GM21447 (cell line): ENCODE data around the gene FCRL2.
"Not testable (repeated sequence)": the region's sequence is repeated elsewhere in the genome, so short reads cannot be mapped to it uniquely, and the experiment has no call there.

Experiments used
- ATAC-seq: cut with Tn5 transposase; IDR thresholded peaks from one replicate; pipeline ENCODE4 v1.9.1; 2021; ENCODE audit not compliant: unreplicated experiment

The FCRL2 gene

GRCh38 chr1:157758018-157758417 is 18.9 kb downstream of the FCRL2 start:
- no peak for ATAC-seq

GRCh38 chr1:157753611-157754010 is 23.3 kb downstream of the FCRL2 start:
- no peak for ATAC-seq

GRCh38 chr1:157751283-157751682 is 25.6 kb downstream of the FCRL2 start:
- no peak for ATAC-seq

- ATAC-seq, result no peak
Measured at GRCh38 chr1:157748262-157748817, 28.6 kb downstream of the FCRL2 start.

GRCh38 chr1:157739229-157739901 is 37.6 kb downstream of the FCRL2 start:
- ATAC-seq, result no peak

GRCh38 chr1:157735991-157736390 is 40.9 kb downstream of the FCRL2 start:
- not testable (repeated sequence) for ATAC-seq

GRCh38 chr1:157734321-157734720 is 42.6 kb downstream of the FCRL2 start:
- ATAC-seq, result no peak

- ATAC-seq, result no peak
Measured at GRCh38 chr1:157732755-157733154, 44.2 kb downstream of the FCRL2 start.

- no peak for ATAC-seq
Measured at GRCh38 chr1:157725221-157725577, 51.7 kb downstream of the FCRL2 start.

GRCh38 chr1:157724537-157725220 is 52.3 kb downstream of the FCRL2 start:
- ATAC-seq, result no peak

GRCh38 chr1:157723157-157723556 is 53.8 kb downstream of the FCRL2 start:
- ATAC-seq, result no peak

- ATAC-seq, result no peak
Measured at GRCh38 chr1:157721985-157722384, 54.9 kb downstream of the FCRL2 start.

GRCh38 chr1:157715736-157716135 is 61.2 kb downstream of the FCRL2 start:
- no peak for ATAC-seq

- ATAC-seq, result no peak
Measured at GRCh38 chr1:157711802-157712201, 65.1 kb downstream of the FCRL2 start.

GRCh38 chr1:157704878-157705277 is 72.1 kb downstream of the FCRL2 start:
- no peak for ATAC-seq

GRCh38 chr1:157703981-157704380 is 73.0 kb downstream of the FCRL2 start:
- no peak for ATAC-seq

GRCh38 chr1:157702308-157702825 is 74.6 kb downstream of the FCRL2 start:
- ATAC-seq, result no peak

- no peak for ATAC-seq
Measured at GRCh38 chr1:157700732-157701131, 76.2 kb downstream of the FCRL2 start, which contains the start of gene FCRL3. Gene FCRL3, minus strand, starts transcription at chr1:157700769. Its CDS starts 280 bp downstream, at chr1:157700489.

GRCh38 chr1:157700305-157700704 is 76.6 kb downstream of the FCRL2 start:
- ATAC-seq, result no peak

GRCh38 chr1:157697781-157698569 is 79.0 kb downstream of the FCRL2 start:
- ATAC-seq, result no peak

GRCh38 chr1:157696966-157697628 is 79.8 kb downstream of the FCRL2 start:
- ATAC-seq, result no peak
